SK-N-MC (cell line): ENCODE measurements around the gene SLC4A7.
"Not testable (repeated sequence)": the region's sequence is repeated elsewhere in the genome, so short reads cannot be mapped to it uniquely, and the experiment has no call there.

Source experiments
- EZH2 ChIP-seq: fragments of 200-600 bp; sonication (generic); IDR thresholded peaks from one replicate; pipeline ENCODE4 v1.6.1; 2017; ENCODE audit warnings: antibody characterized with exemption
- POLR2AphosphoS5 ChIP-seq: IDR thresholded peaks from 2 replicates; pipeline ENCODE4 v1.6.1; 2012; ENCODE audit warnings: mild to moderate bottlenecking, low read depth, low read length, borderline replicate concordance

DNA sequence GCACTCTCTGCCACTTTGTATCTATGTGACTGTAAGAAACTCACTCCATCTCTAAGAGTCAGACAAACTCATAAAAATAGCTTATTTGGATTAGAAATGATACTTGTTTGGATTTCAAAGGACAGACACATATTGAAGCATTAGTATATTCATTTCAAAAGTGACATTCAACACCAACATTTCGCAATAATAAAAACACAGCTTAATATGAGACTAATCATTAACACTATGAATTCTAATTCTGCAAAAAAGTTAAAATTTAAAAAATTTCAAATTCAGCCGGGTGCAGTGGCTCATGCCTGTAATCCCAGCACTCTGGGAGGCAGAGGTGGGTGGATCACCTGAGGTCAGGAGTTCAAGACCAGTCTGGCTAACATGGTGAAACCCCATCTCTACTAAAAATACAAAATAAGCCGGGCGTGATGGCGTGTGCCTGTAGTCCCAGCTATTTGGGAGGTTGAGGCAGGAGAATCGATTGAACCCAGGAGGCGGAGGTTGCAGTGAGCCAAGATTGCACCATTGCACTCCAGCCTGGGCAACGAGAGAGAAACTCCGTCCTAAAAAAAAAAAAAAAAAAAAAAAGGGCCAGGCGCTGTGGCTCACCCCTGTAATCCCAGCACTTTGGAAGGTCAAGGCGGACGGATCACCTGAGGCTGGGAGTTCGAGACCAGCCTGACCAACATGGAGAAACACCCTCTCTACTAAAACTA lies 59.2 kb downstream of the SLC4A7 start:
- not testable (repeated sequence) for TF ChIP-seq EZH2, POLR2AphosphoS5
